ENCODE data around the gene CBL.

Gene CBL

GRCh38 chr11:119277660-119278059 lies 71.5 kb downstream of the CBL start:
- DNase-seq = no peak

- DNase-seq = no peak
These were observed 76.4 kb downstream of the CBL start for GRCh38 chr11:119282495-119282894.

GRCh38 chr11:119284344-119285157 lies 78.4 kb downstream of the CBL start:
- DNase-seq = no peak

DNA sequence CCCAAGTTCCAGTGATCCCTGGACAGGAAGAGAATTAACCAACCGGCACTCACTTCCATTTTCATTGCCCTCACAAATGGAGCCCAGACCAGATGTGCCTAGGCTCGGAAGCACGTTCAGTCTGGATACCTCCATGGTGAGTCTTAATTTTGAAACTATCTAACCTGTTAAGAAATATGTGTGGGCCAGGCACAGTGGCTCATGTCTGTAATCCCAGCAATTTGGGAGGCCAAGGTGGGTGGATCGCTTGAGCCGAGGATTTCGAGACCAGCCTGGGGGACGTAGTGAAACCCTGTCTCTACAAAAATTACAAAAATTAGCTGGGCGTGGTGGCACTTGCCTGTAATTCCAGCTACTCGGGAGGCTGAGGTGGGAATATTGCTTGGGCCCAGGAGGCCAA lies 79.3 kb downstream of the CBL start:
- DNase-seq = no peak

GRCh38 chr11:119288219-119288618 lies 82.1 kb downstream of the CBL start:
- no peak for DNase-seq

GRCh38 chr11:119290894-119291497 lies 84.9 kb downstream of the CBL start:
- DNase-seq = no peak

GRCh38 chr11:119293461-119293860 lies 87.3 kb downstream of the CBL start:
- DNase-seq = no peak

DNA sequence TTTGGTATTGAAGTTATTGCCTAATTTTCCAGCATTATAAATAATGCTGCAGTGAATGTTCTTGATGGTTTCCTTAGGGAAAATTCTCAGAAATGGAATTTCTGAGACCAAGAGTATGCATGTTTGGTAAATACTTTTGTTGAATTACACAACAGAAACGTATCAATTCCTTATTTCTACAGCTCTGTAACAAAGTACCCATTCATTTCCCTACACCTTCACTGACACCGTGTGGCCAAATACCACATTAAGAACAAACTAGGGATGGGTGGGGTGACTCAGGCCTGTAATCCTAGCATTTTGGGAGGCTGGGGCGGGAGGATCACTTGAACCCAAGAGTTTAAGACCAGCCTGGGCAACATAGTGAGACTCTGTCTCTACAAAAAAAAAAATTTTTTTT lies 89.0 kb downstream of the CBL start:
- DNase-seq = no peak

GRCh38 chr11:119297938-119298337 lies 91.8 kb downstream of the CBL start:
- no peak for DNase-seq

GRCh38 chr11:119298726-119299125 lies 92.6 kb downstream of the CBL start:
- no peak for DNase-seq

DNA sequence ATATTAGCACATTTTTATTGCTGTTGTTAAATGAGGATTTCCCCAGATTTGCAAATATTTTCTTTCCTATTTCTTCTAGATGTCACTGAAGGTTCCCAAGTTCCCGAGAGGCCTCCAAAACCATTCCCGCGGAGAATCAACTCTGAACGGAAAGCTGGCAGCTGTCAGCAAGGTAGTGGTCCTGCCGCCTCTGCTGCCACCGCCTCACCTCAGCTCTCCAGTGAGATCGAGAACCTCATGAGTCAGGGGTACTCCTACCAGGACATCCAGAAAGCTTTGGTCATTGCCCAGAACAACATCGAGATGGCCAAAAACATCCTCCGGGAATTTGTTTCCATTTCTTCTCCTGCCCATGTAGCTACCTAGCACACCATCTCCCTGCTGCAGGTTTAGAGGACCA lies 93.3 kb downstream of the CBL start:
- no peak for DNase-seq

- no peak for DNase-seq
These were observed 94.2 kb downstream of the CBL start for GRCh38 chr11:119300198-119300964.

GRCh38 chr11:119303227-119303718 lies 97.1 kb downstream of the CBL start:
- no peak for DNase-seq

DNA sequence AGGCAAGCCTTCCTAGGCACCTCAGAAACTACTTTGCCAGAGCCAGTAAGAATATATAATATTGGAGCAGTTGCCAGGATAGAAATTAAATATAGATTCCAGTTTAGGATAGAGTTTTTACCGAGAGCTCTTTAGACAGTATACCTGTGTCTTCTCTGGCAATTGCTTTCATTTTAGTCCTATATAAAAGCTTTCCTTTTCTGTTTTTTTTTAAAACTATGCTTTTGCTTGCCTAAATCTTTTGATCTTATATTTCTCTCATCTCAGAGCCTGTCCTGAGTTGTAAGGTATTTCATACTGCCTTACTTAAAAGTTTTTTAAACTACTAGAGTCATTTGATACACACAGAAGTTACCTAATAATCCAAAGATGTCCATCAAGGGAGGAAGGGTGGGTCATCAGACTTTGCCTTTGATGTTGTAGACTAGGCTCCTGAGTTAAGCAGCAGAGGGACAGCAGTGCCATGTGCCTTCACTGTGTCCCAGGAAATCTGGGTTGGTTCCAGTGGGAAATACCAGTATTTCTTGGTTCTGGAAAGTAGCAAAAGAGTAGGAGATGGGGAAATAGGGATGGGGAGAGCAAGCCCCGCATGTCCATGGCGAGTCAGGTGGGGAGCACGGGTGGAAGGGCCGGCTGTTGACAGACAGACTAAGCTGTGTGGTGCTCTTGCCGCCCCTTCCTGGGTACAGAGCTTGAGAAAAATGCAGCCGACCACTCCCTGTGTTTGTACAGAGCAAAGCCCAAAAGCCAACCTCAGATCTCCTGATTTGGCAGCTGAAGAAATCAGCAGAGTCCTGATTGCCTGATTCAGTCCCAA lies 99.6 kb downstream of the CBL start:
- DNase-seq = no peak

- DNase-seq = peak; percentile 27
These were observed 100.3 kb downstream of the CBL start for GRCh38 chr11:119306373-119306890.

DNA sequence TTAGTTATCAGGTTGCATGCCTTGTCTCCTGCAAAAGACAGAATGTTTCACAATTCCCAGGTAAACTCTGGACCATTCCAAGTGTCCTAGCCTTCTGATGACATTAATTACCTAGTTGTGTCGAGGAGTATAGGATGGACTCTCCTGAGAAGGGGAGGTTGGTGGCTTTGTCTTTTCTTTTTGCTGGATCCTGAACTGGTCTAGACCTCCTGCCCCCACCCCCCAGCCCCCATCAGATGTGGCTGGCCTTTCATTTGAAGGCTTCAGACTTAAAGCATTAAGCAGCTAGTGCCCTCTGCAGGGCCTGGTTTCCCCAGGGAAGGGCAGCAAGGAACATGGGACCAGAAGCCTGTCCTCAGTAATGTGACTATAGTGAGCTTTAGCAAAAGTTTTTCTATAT lies 101.1 kb downstream of the CBL start:
- no peak for DNase-seq

DNA sequence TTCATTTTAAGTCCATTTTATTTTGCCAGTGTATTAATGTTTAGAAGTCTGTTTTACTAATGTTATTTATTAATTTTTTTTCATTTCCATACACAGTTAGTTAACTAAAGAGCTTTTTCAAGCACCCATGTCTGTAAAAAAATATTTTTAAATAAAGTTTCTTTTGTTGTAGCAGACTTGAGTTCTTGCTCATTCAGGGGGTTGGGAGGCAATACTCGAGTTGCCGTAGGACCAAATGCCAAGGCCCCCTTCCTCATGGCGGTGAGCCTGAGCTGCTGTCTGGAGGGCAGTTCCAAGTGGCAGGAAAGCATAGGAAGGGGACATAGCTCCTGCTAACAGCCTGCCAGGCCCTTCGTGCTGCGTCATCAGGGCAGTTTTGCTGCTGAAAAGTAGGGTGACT lies 101.8 kb downstream of the CBL start:
- no peak for DNase-seq

- no peak for DNase-seq
These were observed 103.3 kb downstream of the CBL start for GRCh38 chr11:119309411-119309810.

GRCh38 chr11:119309953-119310681 lies 104.0 kb downstream of the CBL start:
- no peak for DNase-seq

GRCh38 chr11:119310682-119311052 lies 104.5 kb downstream of the CBL start:
- no peak for DNase-seq

DNA sequence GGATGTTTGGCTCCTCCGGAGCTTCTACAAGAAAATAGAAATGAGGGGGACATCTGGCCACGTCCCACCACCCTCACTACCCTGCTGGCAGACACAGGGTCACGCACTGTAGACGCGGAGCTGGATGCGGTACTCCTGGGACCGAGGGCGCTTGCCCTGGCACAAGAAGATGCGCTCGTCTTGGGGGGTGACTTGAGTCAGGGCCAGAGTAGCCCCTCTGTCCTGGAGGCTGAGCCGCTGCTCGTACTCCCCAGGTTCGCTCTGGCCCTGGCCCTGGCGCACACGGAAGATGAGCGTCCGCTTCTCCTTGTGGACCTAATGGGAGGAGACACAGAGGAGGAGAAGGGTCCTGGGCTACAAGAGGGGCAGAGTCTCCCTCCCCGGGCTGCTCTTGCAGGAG lies 108.6 kb downstream of the CBL start:
- DNase-seq = no peak

Data from effector CD8-positive, alpha-beta T cell (primary cell).